Middle frontal gyrus (tissue), 1 donor: ENCODE measurements around the gene SLC16A8.
"Not testable (repeated sequence)": the region's sequence is repeated elsewhere in the genome, so short reads cannot be mapped to it uniquely, and the experiment has no call there.

ENCODE experiments used
- DNase-seq: peaks from one replicate; pipeline ENCODE4 v3.0.0-alpha.2; 2015; ENCODE audit warnings: low spot score; ENCODE audit errors: extremely low spot score

The SLC16A8 gene

GRCh38 chr22:38083931-38084631 lies at the start of gene SLC16A8:
SLC16A8 (minus strand) TSS chr22:38084184; CDS start chr22:38082873, 1,311 bp downstream.
- no peak for DNase-seq

GRCh38 chr22:38133331-38133730 lies 49.3 kb upstream of the SLC16A8 start:
- DNase-seq = no peak

- DNase-seq = no peak
Observed at GRCh38 chr22:38132794-38133193, 48.8 kb upstream of the SLC16A8 start.

- DNase-seq = no peak
Observed at GRCh38 chr22:38132136-38132535, 48.2 kb upstream of the SLC16A8 start.

- DNase-seq = no peak
Observed at GRCh38 chr22:38131399-38131798, 47.4 kb upstream of the SLC16A8 start.

GRCh38 chr22:38129856-38130255 lies 45.9 kb upstream of the SLC16A8 start:
- DNase-seq = no peak

GRCh38 chr22:38129021-38129420 lies 45.0 kb upstream of the SLC16A8 start:
- DNase-seq = no peak

- DNase-seq = no peak
Observed at GRCh38 chr22:38127869-38128268, 43.9 kb upstream of the SLC16A8 start.

GRCh38 chr22:38126928-38127668 lies 43.1 kb upstream of the SLC16A8 start:
- no peak for DNase-seq

GRCh38 chr22:38125751-38126201 lies 41.8 kb upstream of the SLC16A8 start:
- DNase-seq = no peak

GRCh38 chr22:38125038-38125610 lies 41.1 kb upstream of the SLC16A8 start:
- no peak for DNase-seq

- DNase-seq = no peak
Observed at GRCh38 chr22:38124236-38124974, 40.4 kb upstream of the SLC16A8 start.

- no peak for DNase-seq
Observed at GRCh38 chr22:38122616-38123015, 38.6 kb upstream of the SLC16A8 start.

GRCh38 chr22:38120359-38121110 lies 36.6 kb upstream of the SLC16A8 start:
- DNase-seq = no peak

- DNase-seq = not testable (repeated sequence)
Observed at GRCh38 chr22:38118747-38119146, 34.8 kb upstream of the SLC16A8 start.

GRCh38 chr22:38118182-38118581 lies 34.2 kb upstream of the SLC16A8 start:
- DNase-seq = no peak

GRCh38 chr22:38117556-38117955 lies 33.6 kb upstream of the SLC16A8 start:
- not testable (repeated sequence) for DNase-seq

- no peak for DNase-seq
Observed at GRCh38 chr22:38115423-38116205, 31.6 kb upstream of the SLC16A8 start.

GRCh38 chr22:38114484-38115398 lies 30.8 kb upstream of the SLC16A8 start:
- peak; percentile 69 for DNase-seq
